Myocyte (in vitro differentiated cells): ENCODE results near the gene PTPRA. TPM values are rescaled to one million over a fixed set of nuclear protein-coding genes. Genes with fewer than 3 reads are reported as not detected.
A peak's percentile ranks its signal among the peaks of the same experiment; 100 is the strongest.
"Not testable (repeated sequence)": the region's sequence is repeated elsewhere in the genome, so short reads cannot be mapped to it uniquely, and the experiment has no call there.

Experiments
- DNase-seq: peaks from one replicate; pipeline ENCODE4 v3.0.0-alpha.2; 2012; ENCODE audit warnings: low read depth
- total RNA-seq: library from RNA; depleted of rRNA; stranded (reverse); fragments of >200 nt; gene quantifications from 2 replicates; pipeline ENCODE4 v1.2.3, GENCODE V29; 2014

PTPRA gene
- total RNA-seq, 1 donor from 2014 or later, result 22.0 TPM

GRCh38 chr20:2887715-2888114, 14.4 kb downstream of the PTPRA start:
- no peak for DNase-seq

GRCh38 chr20:2888224-2888955, 15.1 kb downstream of the PTPRA start:
- DNase-seq, result no peak

GRCh38 chr20:2889209-2889608, 15.9 kb downstream of the PTPRA start:
- no peak for DNase-seq

GRCh38 chr20:2889797-2890196, 16.5 kb downstream of the PTPRA start:
- no peak for DNase-seq

- DNase-seq, result peak; percentile 21
Observed at GRCh38 chr20:2890742-2891141, 17.5 kb downstream of the PTPRA start.

- DNase-seq, result no peak
Observed at GRCh38 chr20:2891343-2891742, 18.1 kb downstream of the PTPRA start.

GRCh38 chr20:2892376-2892775, 19.1 kb downstream of the PTPRA start:
- no peak for DNase-seq

- DNase-seq, result no peak
Observed at GRCh38 chr20:2894221-2894620, 20.9 kb downstream of the PTPRA start.

- DNase-seq, result not testable (repeated sequence)
Observed at GRCh38 chr20:2895154-2895553, 21.9 kb downstream of the PTPRA start.

GRCh38 chr20:2899243-2899642, 26.0 kb downstream of the PTPRA start:
- no peak for DNase-seq

GRCh38 chr20:2900845-2901592, 27.7 kb downstream of the PTPRA start:
- no peak for DNase-seq

GRCh38 chr20:2902291-2902690, 29.0 kb downstream of the PTPRA start:
- DNase-seq, result no peak

GRCh38 chr20:2902818-2903217, 29.5 kb downstream of the PTPRA start:
- DNase-seq, result no peak

- no peak for DNase-seq
Observed at GRCh38 chr20:2903686-2904085, 30.4 kb downstream of the PTPRA start.

GRCh38 chr20:2907519-2907918, 34.2 kb downstream of the PTPRA start:
- no peak for DNase-seq

- no peak for DNase-seq
Observed at GRCh38 chr20:2909953-2910352, 36.7 kb downstream of the PTPRA start.

GRCh38 chr20:2911200-2911599, 37.9 kb downstream of the PTPRA start:
- DNase-seq, result no peak

- DNase-seq, result no peak
Observed at GRCh38 chr20:2914160-2914559, 40.9 kb downstream of the PTPRA start.

- DNase-seq, result no peak
Observed at GRCh38 chr20:2917266-2917665, 44.0 kb downstream of the PTPRA start.

- no peak for DNase-seq
Observed at GRCh38 chr20:2918096-2919049, 45.1 kb downstream of the PTPRA start.

GRCh38 chr20:2919518-2920245, 46.4 kb downstream of the PTPRA start:
- DNase-seq, result no peak
